GM19025 (cell line): ENCODE results near the gene RNF182.
"Not testable (repeated sequence)": the region's sequence is repeated elsewhere in the genome, so short reads cannot be mapped to it uniquely, and the experiment has no call there.

Experiments used
- ATAC-seq: cut with Tn5 transposase; IDR thresholded peaks from one replicate; pipeline ENCODE4 v1.9.1; 2021; ENCODE audit warnings: mild to moderate bottlenecking, low read depth, moderate library complexity; ENCODE audit not compliant: unreplicated experiment

RNF182 gene

GRCh38 chr6:13924949-13925881, at the start of gene RNF182:
TSS of gene RNF182 (plus strand) at chr6:13924952. CDS start at chr6:13977120, 52,168 bp downstream.
- ATAC-seq, result no peak

GRCh38 chr6:13877051-13877450, 47.7 kb upstream of the RNF182 start:
- ATAC-seq, result no peak

GRCh38 chr6:13880061-13880663, 44.6 kb upstream of the RNF182 start:
- ATAC-seq, result not testable (repeated sequence)

- no peak for ATAC-seq
Measured at GRCh38 chr6:13881621-13882165, 43.1 kb upstream of the RNF182 start.

DNA sequence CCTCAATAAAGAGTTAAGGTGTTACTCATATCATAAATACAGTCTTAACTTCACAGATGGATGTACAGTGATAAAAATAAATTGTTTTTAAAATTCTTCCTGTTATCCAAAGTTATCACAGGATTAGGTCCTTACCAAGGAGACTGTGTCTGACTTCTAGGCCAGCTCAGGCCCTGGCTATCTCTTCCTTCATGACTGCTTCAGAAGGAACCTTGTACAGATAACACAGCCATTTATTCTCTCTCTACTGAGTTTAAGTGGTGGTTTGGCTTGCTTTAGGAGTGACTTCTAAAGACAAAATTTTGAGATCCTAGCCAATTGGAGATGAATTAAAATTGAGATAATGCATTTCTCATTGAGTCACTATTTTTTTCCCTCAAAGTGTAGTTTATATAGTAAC, 40.8 kb upstream of the RNF182 start:
- no peak for ATAC-seq

DNA sequence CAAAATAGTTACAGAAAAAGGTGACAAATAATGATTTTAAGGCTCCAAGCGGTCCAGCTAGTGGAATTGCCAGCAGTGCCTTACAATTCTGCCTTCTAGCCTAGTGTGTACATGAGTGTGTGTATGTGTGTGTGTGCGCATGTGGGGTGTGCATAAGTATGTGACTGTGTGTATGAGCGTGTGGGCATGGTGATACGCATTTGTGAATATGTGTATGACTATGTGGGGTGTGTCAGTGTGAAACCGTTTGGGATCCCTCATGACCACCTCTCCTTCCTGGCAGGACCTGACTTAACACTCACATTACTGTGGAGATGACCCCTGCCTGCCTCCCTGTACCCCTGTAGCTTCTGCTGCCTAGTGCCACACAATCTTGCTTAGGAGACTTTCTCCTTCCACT, 40.4 kb upstream of the RNF182 start:
- ATAC-seq, result no peak

DNA sequence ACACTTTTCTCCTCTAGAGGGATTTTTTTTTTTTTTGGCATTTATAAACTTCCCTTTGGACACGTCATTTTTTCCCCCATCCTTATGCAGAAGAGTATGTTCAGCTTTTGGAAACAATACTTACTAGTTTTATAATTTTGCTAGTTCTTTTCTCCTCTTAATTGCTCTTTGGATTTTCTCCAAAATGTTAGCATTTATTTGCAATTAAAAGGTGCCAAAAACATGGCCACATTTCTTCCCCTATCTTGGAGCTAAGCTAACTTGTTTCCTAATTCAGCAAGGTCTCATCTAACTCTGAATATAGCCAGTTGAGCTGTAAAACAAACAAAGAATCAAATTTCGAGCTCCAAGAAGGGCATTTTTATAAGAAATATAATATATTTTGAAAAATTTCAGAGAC, 39.2 kb upstream of the RNF182 start:
- ATAC-seq, result no peak

DNA sequence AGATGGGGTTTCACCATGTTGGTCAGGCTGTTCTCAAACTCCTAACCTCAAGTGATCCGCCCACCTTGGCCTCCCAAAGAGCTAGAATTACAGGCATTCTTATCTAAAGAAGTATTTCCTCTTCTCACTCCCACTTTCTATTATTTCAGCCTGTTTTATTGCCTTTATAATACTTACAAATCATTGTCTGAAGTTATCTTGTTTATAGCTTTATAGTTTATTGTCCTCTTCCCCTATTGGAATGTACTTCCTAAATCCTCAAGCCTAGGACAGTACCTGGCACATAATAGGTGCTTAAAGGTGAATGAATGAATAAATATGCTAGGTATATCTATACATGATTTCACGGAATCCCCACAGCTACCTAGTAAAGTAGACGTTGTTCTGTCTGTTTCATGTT, 37.8 kb upstream of the RNF182 start:
- no peak for ATAC-seq

DNA sequence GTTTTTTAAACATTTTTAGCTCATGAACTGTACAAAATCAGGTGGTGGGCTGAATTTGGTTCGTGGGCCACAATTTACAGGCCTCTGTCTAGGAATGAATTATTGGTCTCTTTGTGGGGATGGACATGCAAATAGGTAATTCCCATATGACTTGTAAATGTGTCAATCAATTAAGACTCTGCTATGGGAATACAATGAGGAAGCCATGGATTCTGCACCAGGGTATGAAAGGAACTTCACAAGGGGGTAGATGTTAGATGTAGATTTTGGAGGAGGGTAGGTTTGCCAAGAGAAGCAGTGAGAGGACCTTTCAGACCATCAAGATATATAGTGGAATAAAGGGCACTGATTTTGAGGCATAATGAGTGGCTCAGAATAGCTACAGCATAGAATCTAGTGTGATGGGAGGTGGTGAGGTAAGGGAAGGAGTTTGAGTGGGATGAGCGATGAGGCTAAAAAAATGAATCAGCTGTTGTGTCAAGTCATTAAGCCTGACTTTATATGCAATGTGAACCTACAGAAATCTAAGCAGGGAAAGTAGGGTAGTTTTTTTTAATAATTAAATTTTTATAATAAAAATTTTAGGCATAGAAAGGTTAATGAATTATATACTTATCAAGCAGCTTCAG, 32.6 kb upstream of the RNF182 start:
- no peak for ATAC-seq

GRCh38 chr6:13902922-13903321, 21.8 kb upstream of the RNF182 start:
- no peak for ATAC-seq

- no peak for ATAC-seq
Measured at GRCh38 chr6:13903364-13903763, 21.4 kb upstream of the RNF182 start.

DNA sequence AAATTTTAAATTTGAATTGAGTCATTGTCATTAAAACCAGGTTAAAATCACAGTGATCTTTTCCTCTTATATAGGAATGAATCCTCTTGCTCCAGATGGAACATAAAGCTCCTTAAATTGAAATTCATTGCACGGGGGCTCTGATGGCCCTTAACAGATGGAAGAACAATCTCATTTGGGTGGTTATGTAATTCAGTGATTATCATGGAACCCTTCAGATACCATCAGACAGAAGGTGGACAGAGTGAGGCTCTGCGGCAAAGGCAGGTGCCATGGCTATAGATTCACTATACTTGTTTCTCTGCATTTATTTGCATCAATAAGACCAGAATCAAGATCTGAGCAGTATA, 17.8 kb upstream of the RNF182 start:
- ATAC-seq, result no peak

DNA sequence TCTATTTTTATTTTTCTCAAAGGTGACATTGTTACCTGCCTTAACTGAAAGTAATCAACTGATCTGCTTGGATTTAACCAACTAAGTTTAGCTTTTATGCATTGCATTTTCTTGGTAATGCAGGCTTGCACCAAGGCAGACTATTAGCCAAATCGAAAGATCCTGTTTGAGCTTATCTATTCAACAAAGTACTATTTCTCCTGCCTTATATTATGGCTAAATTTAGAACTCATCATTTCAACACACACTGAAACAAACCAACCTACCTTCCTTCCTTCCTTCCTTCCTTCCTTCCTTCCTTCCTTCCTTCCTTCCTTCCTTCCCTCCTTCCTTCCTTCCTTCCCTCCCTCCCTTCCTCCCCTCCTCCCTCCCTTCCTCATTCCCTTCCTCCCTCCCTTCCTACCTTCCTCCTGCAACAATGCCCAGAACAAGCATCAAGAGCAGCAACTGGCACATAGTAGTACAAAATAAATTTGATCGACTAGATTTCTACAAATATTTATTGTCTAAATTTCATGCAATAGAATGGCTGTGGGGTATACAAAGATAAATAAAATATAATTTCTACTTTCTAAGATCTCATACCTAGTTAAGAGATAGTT, 17.0 kb upstream of the RNF182 start:
- ATAC-seq, result no peak

GRCh38 chr6:13908955-13909381, 15.8 kb upstream of the RNF182 start:
- ATAC-seq, result no peak

DNA sequence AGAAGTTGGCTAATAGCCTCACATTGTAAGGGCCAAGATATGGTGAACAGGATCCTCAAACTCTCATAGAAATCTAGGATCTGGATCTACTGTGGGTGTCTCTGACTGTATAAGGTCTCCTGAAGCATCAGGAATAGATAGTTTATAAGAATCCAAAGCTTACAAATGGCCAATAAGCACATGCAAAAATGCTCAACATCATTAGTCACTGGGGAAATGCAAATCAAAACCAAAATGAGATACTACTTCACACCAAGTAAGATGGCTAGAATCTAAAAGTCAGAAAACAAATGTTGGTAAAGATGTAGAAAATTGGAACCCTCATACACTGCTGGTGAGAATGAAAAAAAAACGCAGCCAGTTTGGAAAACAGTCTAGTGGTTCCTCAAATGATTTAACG, 14.3 kb upstream of the RNF182 start:
- no peak for ATAC-seq

DNA sequence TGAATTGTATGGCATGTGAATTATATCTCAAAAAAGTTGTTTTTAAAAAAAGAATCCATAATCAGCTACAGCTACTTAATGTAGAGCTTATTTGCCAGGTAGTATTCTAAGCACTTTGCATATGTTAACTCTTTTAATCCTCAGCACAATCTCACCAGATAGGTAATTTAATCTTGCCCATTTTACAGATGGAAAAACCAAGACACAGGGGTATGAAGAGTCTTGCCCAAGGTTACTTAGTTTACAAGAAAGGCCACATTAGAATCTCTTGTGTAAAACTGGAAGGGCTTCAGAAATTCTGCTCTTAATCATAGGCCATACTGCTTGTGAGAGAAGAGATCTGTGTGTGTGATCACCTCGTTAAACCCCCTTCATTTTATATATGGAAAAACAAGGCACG, 13.4 kb upstream of the RNF182 start:
- ATAC-seq, result no peak

- ATAC-seq, result no peak
Measured at GRCh38 chr6:13913226-13914001, 11.3 kb upstream of the RNF182 start.

GRCh38 chr6:13914351-13914750, 10.4 kb upstream of the RNF182 start:
- no peak for ATAC-seq

GRCh38 chr6:13915561-13916229, 9.1 kb upstream of the RNF182 start:
- ATAC-seq, result no peak
